H9 (cell line): ENCODE data around the gene TPSB2. TPM values are rescaled to one million over a fixed set of nuclear protein-coding genes. Genes with fewer than 3 reads are reported as not detected.
"Not testable (repeated sequence)": the region's sequence is repeated elsewhere in the genome, so short reads cannot be mapped to it uniquely, and the experiment has no call there.

Source experiments
- DNase-seq: peaks from one replicate; pipeline ENCODE4 v3.0.0-alpha.2; 2017
- H2AFZ ChIP-seq: one replicate; pipeline ENCODE4 v1.6.1; 2013; ENCODE audit warnings: mild to moderate bottlenecking, low read length, control low read depth, moderate library complexity
- H2AK5ac ChIP-seq: 2 replicates; pipeline ENCODE4 v1.6.1; 2013; ENCODE audit warnings: low read length, control low read depth, mixed read lengths; ENCODE audit not compliant: insufficient read length
- H2BK120ac ChIP-seq: one replicate; pipeline ENCODE4 v1.6.1; 2013; ENCODE audit warnings: low read depth, mild to moderate bottlenecking, low read length, control low read depth, inconsistent platforms; ENCODE audit not compliant: poor library complexity, severe bottlenecking
- H2BK12ac ChIP-seq: 2 replicates; pipeline ENCODE4 v1.6.1; 2013; ENCODE audit warnings: low read length, control low read depth, mixed read lengths, low read depth; ENCODE audit not compliant: insufficient read length
- H2BK15ac ChIP-seq: 2 replicates; pipeline ENCODE4 v1.6.1; 2013; ENCODE audit warnings: low read depth, low read length, control low read depth
- H2BK20ac ChIP-seq: one replicate; pipeline ENCODE4 v1.6.1; 2013; ENCODE audit warnings: low read depth, mild to moderate bottlenecking, low read length, control low read depth, inconsistent platforms; ENCODE audit not compliant: poor library complexity, severe bottlenecking
- H2BK5ac ChIP-seq: 2 replicates; pipeline ENCODE4 v1.6.1; 2013; ENCODE audit warnings: low read length, control low read depth, mixed read lengths; ENCODE audit not compliant: insufficient read length
- H3K14ac ChIP-seq: 2 replicates; pipeline ENCODE4 v1.6.1; 2013; ENCODE audit warnings: low read length, control low read depth; ENCODE audit not compliant: insufficient read depth
- H3K18ac ChIP-seq: 2 replicates; pipeline ENCODE4 v1.6.1; 2013; ENCODE audit warnings: low read depth, mild to moderate bottlenecking, mixed read lengths, low read length, control low read depth; ENCODE audit not compliant: insufficient read length
- H3K23ac ChIP-seq: 2 replicates; pipeline ENCODE4 v1.6.1; 2013; ENCODE audit warnings: low read length, control low read depth, mixed read lengths, low read depth; ENCODE audit not compliant: insufficient read length
- H3K23me2 ChIP-seq: 2 replicates; pipeline ENCODE4 v1.6.1; 2013; ENCODE audit warnings: low read depth, mild to moderate bottlenecking, mixed read lengths, low read length, control low read depth; ENCODE audit not compliant: insufficient read length, poor library complexity, severe bottlenecking
- H3K27ac ChIP-seq: 2 replicates; pipeline ENCODE4 v1.5.1; 2013; ENCODE audit warnings: low read length, control low read depth, mixed read lengths, low read depth; ENCODE audit not compliant: insufficient read length
- H3K27me3 ChIP-seq: 2 replicates; pipeline ENCODE4 v1.6.1; 2013; ENCODE audit warnings: low read length, control low read depth, inconsistent platforms; ENCODE audit not compliant: insufficient read depth
- H3K4ac ChIP-seq: 2 replicates; pipeline ENCODE4 v1.6.1; 2013; ENCODE audit warnings: low read depth, mild to moderate bottlenecking, control low read depth, inconsistent platforms, low read length, moderate library complexity
- H3K4me1 ChIP-seq: 2 replicates; pipeline ENCODE4 v1.6.1; 2013; ENCODE audit warnings: low read length, control low read depth, inconsistent platforms; ENCODE audit not compliant: insufficient read depth
- H3K4me2 ChIP-seq: 2 replicates; pipeline ENCODE4 v1.6.1; 2013; ENCODE audit warnings: low read length, control low read depth, mixed read lengths; ENCODE audit not compliant: insufficient read length, insufficient read depth
- H3K56ac ChIP-seq: 2 replicates; pipeline ENCODE4 v1.6.1; 2013; ENCODE audit warnings: low read depth, mild to moderate bottlenecking, mixed read lengths, low read length, control low read depth; ENCODE audit not compliant: insufficient read length
- H3K79me1 ChIP-seq: 2 replicates; pipeline ENCODE4 v1.6.1; 2013; ENCODE audit warnings: low read depth, mild to moderate bottlenecking, moderate library complexity, low read length, control low read depth, inconsistent platforms; ENCODE audit not compliant: insufficient read depth, poor library complexity, severe bottlenecking
- H3K79me2 ChIP-seq: 2 replicates; pipeline ENCODE4 v1.6.1; 2013; ENCODE audit warnings: low read length, control low read depth, inconsistent platforms; ENCODE audit not compliant: insufficient read depth
- H3K9ac ChIP-seq: 2 replicates; pipeline ENCODE4 v1.6.1; 2013; ENCODE audit warnings: low read length, control low read depth, mixed read lengths; ENCODE audit not compliant: insufficient read length; ENCODE audit errors: extremely low read depth
- H3K9me3 ChIP-seq: one replicate; pipeline ENCODE4 v1.6.1; 2013; ENCODE audit warnings: low read depth, low read length, inconsistent platforms; ENCODE audit not compliant: control insufficient read depth
- H3T11ph ChIP-seq: one replicate; pipeline ENCODE4 v1.6.1; 2013; ENCODE audit warnings: mild to moderate bottlenecking, low read length, control low read depth, inconsistent platforms
- H4K20me1 ChIP-seq: one replicate; pipeline ENCODE4 v1.6.1; 2013; ENCODE audit not compliant: control insufficient read depth, insufficient read length, insufficient read depth
- H4K5ac ChIP-seq: 2 replicates; pipeline ENCODE4 v1.6.1; 2013; ENCODE audit warnings: low read depth, mild to moderate bottlenecking, mixed read lengths, low read length, control low read depth; ENCODE audit not compliant: insufficient read length
- H4K8ac ChIP-seq: replicated peaks from 2 replicates; pipeline ENCODE4 v1.6.1; 2013; ENCODE audit warnings: low read length, control low read depth, mixed read lengths, low read depth; ENCODE audit not compliant: insufficient read length
- H4K91ac ChIP-seq: 2 replicates; pipeline ENCODE4 v1.6.1; 2013; ENCODE audit warnings: low read depth, mild to moderate bottlenecking, moderate library complexity, mixed read lengths, low read length, control low read depth; ENCODE audit not compliant: insufficient read length
- H3K27ac Mint-ChIP-seq, 3 experiments: 2 replicates in 2 of 3; 3 replicates in 1 of 3; pipeline ENCODE4 v1.8.0; 2020 to 2021; ENCODE audit warnings: mixed read lengths in 3 of 3, mild to moderate bottlenecking in 1 of 3, moderate library complexity in 1 of 3
- H3K27me3 Mint-ChIP-seq: 2 replicates; pipeline ENCODE4 v1.8.0; 2021; ENCODE audit warnings: low read depth, mild to moderate bottlenecking, moderate library complexity, mixed read lengths
- H3K36me3 Mint-ChIP-seq, 3 experiments: 2 replicates in 2 of 3; 3 replicates in 1 of 3; pipeline ENCODE4 v1.8.0; 2020 to 2021; ENCODE audit warnings: low read depth in 3 of 3, mixed read lengths in 3 of 3; ENCODE audit not compliant: insufficient read depth in 1 of 3
- H3K4me1 Mint-ChIP-seq, 2 experiments: 2 replicates each; pipeline ENCODE4 v1.8.0; 2020; ENCODE audit warnings: mixed read lengths in 2 of 2
- H3K4me3 Mint-ChIP-seq, 2 experiments: 2 replicates in 1 of 2; 3 replicates in 1 of 2; pipeline ENCODE4 v1.8.0; 2020 to 2021; ENCODE audit warnings: mild to moderate bottlenecking in 2 of 2, mixed read lengths in 2 of 2, moderate library complexity in 1 of 2
- H3K9me3 Mint-ChIP-seq, 2 experiments: 2 replicates in 1 of 2; 3 replicates in 1 of 2; pipeline ENCODE4 v1.8.0; 2020; ENCODE audit warnings: mild to moderate bottlenecking in 2 of 2, mixed read lengths in 2 of 2, moderate library complexity in 1 of 2
- WGBS: extraction: QIAGEN DNeasy Blood & Tissue Kit; methylation state at CpG from one replicate; pipeline ENCODE4 v1.1.7; 2013; ENCODE audit warnings: missing lambda C conversion rate, low lambda C conversion rate, mixed read lengths; ENCODE audit not compliant: insufficient read length; ENCODE audit errors: extremely low coverage; 5-methylcytosine and 5-hydroxymethylcytosine counted together
- total RNA-seq: library from RNA; stranded (reverse); gene quantifications from 2 replicates; pipeline ENCODE4 v1.2.1, GENCODE V29; 2021

Gene TPSB2
- total RNA-seq, 1 experiment from 2014 or later: not detected

GRCh38 chr16:1238909-1239308 is 8.9 kb upstream of the TPSB2 start:
- H3K79me1 ChIP-seq, H3K4me2 ChIP-seq, H3K36me3 Mint-ChIP-seq, H2BK20ac ChIP-seq, H3K4me1 ChIP-seq, H3T11ph ChIP-seq, H3K27ac Mint-ChIP-seq, H2BK120ac ChIP-seq, H4K5ac ChIP-seq, H2BK15ac ChIP-seq, H3K4me3 Mint-ChIP-seq, H3K27me3 ChIP-seq, H2BK12ac ChIP-seq, H3K18ac ChIP-seq, H3K79me2 ChIP-seq, H3K14ac ChIP-seq, H2AFZ ChIP-seq, H3K56ac ChIP-seq, DNase-seq, H3K23ac ChIP-seq, H3K27ac ChIP-seq, H3K23me2 ChIP-seq, H3K9me3 ChIP-seq, H3K9ac ChIP-seq, H4K91ac ChIP-seq, H2BK5ac ChIP-seq, H3K9me3 Mint-ChIP-seq, H3K4ac ChIP-seq, H2AK5ac ChIP-seq, H4K8ac ChIP-seq, H4K20me1 ChIP-seq, H3K4me1 Mint-ChIP-seq: not testable (repeated sequence)
- no CpG with 5 or more reads among the region's 23 CpGs for WGBS
- peaks cover 21% of the 10 kb centered on the region for H3K27me3 Mint-ChIP-seq
